Neural progenitor cell (in vitro differentiated cells): ENCODE data around the gene RAPGEF4. TPM values are rescaled to one million over a fixed set of nuclear protein-coding genes. Genes with fewer than 3 reads are reported as not detected.

Experiments used
- DNase-seq: peaks from one replicate; pipeline ENCODE4 v3.0.0-alpha.2; 2016; ENCODE audit warnings: low spot score
- H2AFZ ChIP-seq: fragments of 200-600 bp; sonication (generic); replicated peaks from 2 replicates; pipeline ENCODE4 v1.6.1; 2016; ENCODE audit warnings: antibody characterized with exemption
- H3F3A ChIP-seq: fragments of 200-600 bp; sonication (generic); 2 replicates; pipeline ENCODE4 v1.6.1; 2016; ENCODE audit warnings: antibody characterized with exemption, low read depth
- H3K27ac ChIP-seq: fragments of 200-600 bp; sonication (generic); 2 replicates; pipeline ENCODE4 v1.5.1; 2016; ENCODE audit warnings: mild to moderate bottlenecking
- H3K27me3 ChIP-seq: fragments of 200-600 bp; sonication (generic); 2 replicates; pipeline ENCODE4 v1.6.1; 2016; ENCODE audit warnings: mild to moderate bottlenecking, moderate library complexity
- H3K36me3 ChIP-seq: fragments of 200-600 bp; sonication (generic); 2 replicates; pipeline ENCODE4 v1.5.1; 2016
- H3K4me1 ChIP-seq: fragments of 200-600 bp; sonication (generic); 2 replicates; pipeline ENCODE4 v1.6.1; 2016; ENCODE audit warnings: mixed run types
- H3K4me2 ChIP-seq: fragments of 200-600 bp; sonication (generic); 2 replicates; pipeline ENCODE4 v1.6.1; 2016
- H3K4me3 ChIP-seq: fragments of 200-600 bp; sonication (generic); 2 replicates; pipeline ENCODE4 v1.5.1; 2016
- H3K79me2 ChIP-seq: fragments of 200-600 bp; sonication (generic); 2 replicates; pipeline ENCODE4 v1.6.1; 2016; ENCODE audit warnings: low read depth
- H3K9ac ChIP-seq: fragments of 200-600 bp; sonication (generic); 2 replicates; pipeline ENCODE4 v1.6.1; 2016
- H3K9me3 ChIP-seq: fragments of 200-600 bp; sonication (generic); 2 replicates; pipeline ENCODE4 v1.5.1; 2016; ENCODE audit warnings: low read depth
- H4K20me1 ChIP-seq: fragments of 200-600 bp; sonication (generic); 2 replicates; pipeline ENCODE4 v1.6.1; 2016; ENCODE audit warnings: low read depth
- H3K27ac Mint-ChIP-seq: 3 replicates; pipeline ENCODE4 v1.8.0; 2021; ENCODE audit warnings: mixed read lengths
- H3K27me3 Mint-ChIP-seq: 2 replicates; pipeline ENCODE4 v1.8.0; 2022; ENCODE audit warnings: low read depth, mild to moderate bottlenecking, inconsistent platforms, moderate library complexity, mixed read lengths; ENCODE audit not compliant: insufficient read depth
- H3K36me3 Mint-ChIP-seq: 3 replicates; pipeline ENCODE4 v1.8.0; 2021; ENCODE audit warnings: mixed read lengths
- H3K4me1 Mint-ChIP-seq: 3 replicates; pipeline ENCODE4 v1.8.0; 2021; ENCODE audit warnings: mixed read lengths
- H3K4me3 Mint-ChIP-seq: 3 replicates; pipeline ENCODE4 v1.8.0; 2021; ENCODE audit warnings: mild to moderate bottlenecking, moderate library complexity, mixed read lengths
- H3K9me3 Mint-ChIP-seq: 3 replicates; pipeline ENCODE4 v1.8.0; 2020; ENCODE audit warnings: mixed read lengths
- CTCF ChIP-seq: fragments of 200-600 bp; sonication (generic); IDR thresholded peaks from 2 replicates; pipeline ENCODE4 v1.5.1; 2017; ENCODE audit warnings: antibody characterized with exemption, mild to moderate bottlenecking
- EZH2 ChIP-seq: fragments of 200-600 bp; sonication (generic); IDR thresholded peaks from 2 replicates; pipeline ENCODE4 v1.6.1; 2017; ENCODE audit warnings: antibody characterized with exemption, mild to moderate bottlenecking, moderate library complexity
- EZH2phosphoT487 ChIP-seq: fragments of 200-600 bp; sonication (generic); IDR thresholded peaks from 2 replicates; pipeline ENCODE4 v1.6.1; 2017; ENCODE audit warnings: antibody characterized with exemption
- total RNA-seq: library from RNA; depleted of rRNA; stranded (reverse); fragments of >200 nt; gene quantifications from 2 replicates; pipeline ENCODE4 v1.2.3, GENCODE V29; 2015; ENCODE audit warnings: low replicate concordance

The RAPGEF4 gene
- total RNA-seq, 1 donor from 2014 or later: 1.8 TPM

GRCh38 chr2:172993139-172993538 lies 257.5 kb downstream of the RAPGEF4 start:
- Mint-ChIP-seq H3K9me3 (no peaks in the 10 kb centered on the region), H3K27me3 (no peaks in the 10 kb centered on the region), H3K36me3 (no peaks in the 10 kb centered on the region), H3K27ac (no peak overlapping the region), H3K4me3 (no peak overlapping the region), H3K4me1 (peaks cover 15% of the 10 kb centered on the region)
- no peak overlapping the region for H2AFZ ChIP-seq
- H3K79me2 ChIP-seq: no peaks in the 10 kb centered on the region
- no peaks in the 10 kb centered on the region for H4K20me1 ChIP-seq
- no peak overlapping the region for H3K27ac ChIP-seq
- H3K4me3 ChIP-seq: no peak overlapping the region
- no peak for DNase-seq
- no peak for TF ChIP-seq EZH2
- no peak overlapping the region for H3K4me2 ChIP-seq
- no peaks in the 10 kb centered on the region for H3K9me3 ChIP-seq
- no peak overlapping the region for H3K9ac ChIP-seq
- no peaks in the 10 kb centered on the region for H3K27me3 ChIP-seq
- no peaks in the 10 kb centered on the region for H3K36me3 ChIP-seq
- H3K4me1 ChIP-seq: no peaks in the 10 kb centered on the region
- H3F3A ChIP-seq: no peaks in the 10 kb centered on the region

GRCh38 chr2:172993931-172994717 lies 258.5 kb downstream of the RAPGEF4 start:
- H3K4me1 ChIP-seq: no peaks in the 10 kb centered on the region
- no peaks in the 10 kb centered on the region for H3K9me3 ChIP-seq
- no peaks in the 10 kb centered on the region for H3F3A ChIP-seq
- no peaks in the 10 kb centered on the region for H3K36me3 Mint-ChIP-seq
- H4K20me1 ChIP-seq: no peaks in the 10 kb centered on the region
- peaks cover 15% of the 10 kb centered on the region for H3K4me1 Mint-ChIP-seq
- H3K4me2 ChIP-seq: no peak overlapping the region
- TF ChIP-seq EZH2 (no peak), EZH2phosphoT487 (no peak), CTCF (no peak)
- H3K36me3 ChIP-seq: no peaks in the 10 kb centered on the region
- H3K4me3 Mint-ChIP-seq: no peak overlapping the region
- no peak for DNase-seq
- H3K9ac ChIP-seq: no peak overlapping the region
- H3K27ac Mint-ChIP-seq: no peak overlapping the region
- H3K79me2 ChIP-seq: no peaks in the 10 kb centered on the region
- H3K27me3 ChIP-seq: no peaks in the 10 kb centered on the region
- H2AFZ ChIP-seq: no peak overlapping the region
- no peaks in the 10 kb centered on the region for H3K9me3 Mint-ChIP-seq
- no peaks in the 10 kb centered on the region for H3K27me3 Mint-ChIP-seq
- no peak overlapping the region for H3K4me3 ChIP-seq
- no peak overlapping the region for H3K27ac ChIP-seq

- Histone ChIP-seq H3K27ac (no peak overlapping the region), H2AFZ (no peak overlapping the region), H3K9ac (no peak overlapping the region), H3K27me3 (no peaks in the 10 kb centered on the region), H3K36me3 (no peaks in the 10 kb centered on the region), H3K4me3 (no peak overlapping the region), H3K4me2 (no peak overlapping the region), H4K20me1 (no peaks in the 10 kb centered on the region), H3F3A (no peaks in the 10 kb centered on the region), H3K4me1 (peaks cover 3% of the 10 kb centered on the region), H3K79me2 (no peaks in the 10 kb centered on the region), H3K9me3 (no peaks in the 10 kb centered on the region)
- Mint-ChIP-seq H3K27me3 (no peaks in the 10 kb centered on the region), H3K4me1 (peaks cover 15% of the 10 kb centered on the region), H3K36me3 (no peaks in the 10 kb centered on the region), H3K9me3 (no peaks in the 10 kb centered on the region), H3K4me3 (no peak overlapping the region), H3K27ac (no peak overlapping the region)
- TF ChIP-seq EZH2phosphoT487 (no peak), CTCF (no peak), EZH2 (no peak)
- no peak for DNase-seq
Observed at GRCh38 chr2:172994864-172995263, 259.2 kb downstream of the RAPGEF4 start.
